PC-3 (cell line): ENCODE data around the gene ARID3C. TPM values are rescaled to one million over a fixed set of nuclear protein-coding genes. Genes with fewer than 3 reads are reported as not detected.

Experiments
- ATAC-seq: fragments of 200-7000 bp; cut with Tn5 transposase; 2 replicates; pipeline ENCODE4 v1.9.1; 2020; ENCODE audit warnings: mild to moderate bottlenecking, moderate library complexity
- BruUV-seq: library from RNA; stranded (reverse); fragments of 400-500 nt; replicated peaks from 2 replicates; lab custom pipeline; 2021; lab: Mats Ljungman, UMichigan
- CTCF ChIA-PET: fragments of 300-600 bp; sonication (Branson Sonifier 250); formaldehyde crosslinking; loops from one replicate; lab custom pipeline; 2022; ENCODE audit warnings: antibody characterized with exemption; lab: Charles Lee
- POLR2A ChIA-PET: fragments of 300-600 bp; sonication (Branson Sonifier 250); formaldehyde crosslinking; loops from one replicate; lab custom pipeline; 2022; ENCODE audit warnings: antibody characterized with exemption; ENCODE audit not compliant: unreplicated experiment; lab: Charles Lee
- DNase-seq: peaks from one replicate; pipeline ENCODE4 v3.0.0-alpha.2; 2015
- H2AFZ ChIP-seq: fragments of 300-600 bp; sonication (generic); 2 replicates; pipeline ENCODE4 v1.6.0; 2016; ENCODE audit warnings: antibody characterized with exemption, low read length
- H3F3A ChIP-seq: fragments of 300-600 bp; sonication (generic); one replicate; pipeline ENCODE4 v1.6.0; 2017; ENCODE audit warnings: antibody characterized with exemption, low read length, control low read depth, mild to moderate bottlenecking; ENCODE audit not compliant: unreplicated experiment
- H3K27ac ChIP-seq: fragments of 300-600 bp; sonication (generic); 2 replicates; pipeline ENCODE4 v1.5.1; 2016; ENCODE audit warnings: mild to moderate bottlenecking, low read length
- H3K27me3 ChIP-seq: fragments of 300-600 bp; sonication (generic); 2 replicates; pipeline ENCODE4 v1.6.1; 2016; ENCODE audit warnings: low read length, mixed read lengths
- H3K36me3 ChIP-seq: fragments of 300-600 bp; sonication (generic); 2 replicates; pipeline ENCODE4 v1.6.1; 2016; ENCODE audit warnings: low read depth, mixed run types, low read length, mixed read lengths
- H3K4me1 ChIP-seq: fragments of 300-600 bp; sonication (generic); 2 replicates; pipeline ENCODE4 v1.5.1; 2016; ENCODE audit warnings: low read length; ENCODE audit not compliant: insufficient read depth
- H3K4me2 ChIP-seq: fragments of 300-600 bp; sonication (generic); 2 replicates; pipeline ENCODE4 v1.6.0; 2016; ENCODE audit warnings: low read length
- H3K4me3 ChIP-seq: fragments of 300-600 bp; sonication (generic); 2 replicates; pipeline ENCODE4 v1.5.1; 2016; ENCODE audit warnings: mild to moderate bottlenecking, low read length, mixed read lengths
- H3K79me2 ChIP-seq: fragments of 300-600 bp; sonication (generic); 2 replicates; pipeline ENCODE4 v1.6.1; 2017; ENCODE audit warnings: low read length, mixed read lengths
- H3K9ac ChIP-seq: fragments of 300-600 bp; sonication (generic); 2 replicates; pipeline ENCODE4 v1.6.0; 2016; ENCODE audit warnings: mild to moderate bottlenecking, low read length
- H3K9me2 ChIP-seq: fragments of 300-600 bp; sonication (generic); replicated peaks from 2 replicates; pipeline ENCODE4 v1.6.1; 2016; ENCODE audit warnings: mixed run types, low read length, mixed read lengths
- H3K9me3 ChIP-seq: fragments of 300-600 bp; sonication (generic); 2 replicates; pipeline ENCODE4 v1.6.1; 2016; ENCODE audit warnings: low read length, mixed read lengths
- H4K20me1 ChIP-seq: fragments of 300-600 bp; sonication (generic); 2 replicates; pipeline ENCODE4 v1.6.1; 2016; ENCODE audit warnings: low read length, mixed read lengths
- CTCF ChIP-seq: fragments of 300-600 bp; sonication (generic); conservative IDR thresholded peaks from 2 replicates; pipeline ENCODE4 v1.5.1; 2017; ENCODE audit warnings: antibody characterized with exemption, low read depth, mild to moderate bottlenecking, low read length
- EZH2 ChIP-seq: fragments of 300-600 bp; sonication (generic); IDR thresholded peaks from one replicate; pipeline ENCODE4 v1.6.1; 2017; ENCODE audit warnings: antibody characterized with exemption, mild to moderate bottlenecking, low read length; ENCODE audit not compliant: unreplicated experiment
- EZH2phosphoT487 ChIP-seq: fragments of 300-600 bp; sonication (generic); IDR thresholded peaks from 2 replicates; pipeline ENCODE4 v1.6.1; 2018; ENCODE audit warnings: mild to moderate bottlenecking, antibody characterized with exemption, low read length, borderline replicate concordance
- intact Hi-C: fragments of 100-400 bp; cut with micrococcal nuclease; formaldehyde crosslinking; loops from 2 replicates; pipeline ENCODE4 v1.9.0; 2023
- total RNA-seq: library from RNA; depleted of rRNA; stranded (reverse); fragments of >200 nt; gene quantifications from 2 replicates; pipeline ENCODE4 v1.2.3, GENCODE V29; 2014

The ARID3C gene
- total RNA-seq, 1 experiment from 2014 or later: not detected

DNA sequence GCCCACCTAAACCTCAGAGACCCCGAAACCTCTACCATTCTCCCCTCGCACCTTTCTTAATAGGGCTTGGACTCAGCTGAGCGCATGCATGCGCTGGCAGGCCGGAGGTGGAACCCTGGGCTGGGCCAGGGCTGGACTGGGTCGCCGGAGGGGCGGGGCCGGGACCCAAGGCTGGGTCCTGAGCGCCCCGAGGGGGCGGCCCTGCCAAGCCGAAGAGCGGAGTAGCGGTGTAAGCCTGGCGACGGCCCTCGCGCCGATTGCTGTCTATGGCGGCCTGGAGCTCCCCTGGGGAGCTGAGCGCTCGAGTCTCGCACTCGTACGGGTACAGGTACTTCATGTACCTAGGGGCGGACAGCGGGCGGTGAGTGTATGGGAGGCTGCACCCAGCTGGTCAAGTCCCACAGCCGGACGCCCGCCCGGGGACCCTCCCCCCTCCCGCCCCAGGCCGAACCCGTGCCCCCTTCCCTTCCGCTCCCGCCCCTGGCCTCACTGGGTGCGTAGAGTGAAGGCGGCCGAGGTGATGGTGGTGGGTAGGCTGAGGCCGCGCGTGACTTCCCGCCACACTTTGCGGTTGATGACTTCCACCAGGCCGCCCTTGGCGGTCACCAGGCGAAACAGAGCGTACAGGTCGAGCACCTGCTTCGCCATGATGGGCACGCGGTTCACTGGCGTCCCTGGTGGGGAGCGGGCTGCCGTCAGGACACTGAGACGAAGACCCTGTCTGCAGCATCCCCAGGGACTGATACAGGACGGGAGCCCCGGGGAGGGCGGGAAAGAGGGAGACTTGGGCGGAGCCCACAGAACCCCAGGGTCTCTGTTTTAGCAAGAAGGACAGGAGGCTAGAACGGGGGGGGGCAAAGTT is 5.3 kb downstream of the ARID3C start:
- intact Hi-C loops: no loop called here
- BruUV-seq: no TSS peak
- peaks cover 7% of the 10 kb centered on the region for H3K27me3 ChIP-seq
- no peak overlapping the region for H3K4me2 ChIP-seq
- peaks cover 8% of the 10 kb centered on the region; the same call in 1 of the 2 replicates for H3K4me1 ChIP-seq
- peaks cover 6% of the 10 kb centered on the region for H3K79me2 ChIP-seq
- H3K9ac ChIP-seq: no peak overlapping the region
- no peak overlapping the region for H3K4me3 ChIP-seq
- H3K9me3 ChIP-seq: no peaks in the 10 kb centered on the region
- no peak for ATAC-seq
- ChIA-PET POLR2A (no interaction called here), CTCF (no interaction called here)
- TF ChIP-seq CTCF (no peak), EZH2 (no peak), EZH2phosphoT487 (no peak)
- no peaks in the 10 kb centered on the region for H3F3A ChIP-seq
- no peak overlapping the region for H2AFZ ChIP-seq
- no peaks in the 10 kb centered on the region for H3K36me3 ChIP-seq
- no peaks in the 10 kb centered on the region for H4K20me1 ChIP-seq
- no peaks in the 10 kb centered on the region for H3K9me2 ChIP-seq
- H3K27ac ChIP-seq: no peak overlapping the region
- DNase-seq: no peak

DNA sequence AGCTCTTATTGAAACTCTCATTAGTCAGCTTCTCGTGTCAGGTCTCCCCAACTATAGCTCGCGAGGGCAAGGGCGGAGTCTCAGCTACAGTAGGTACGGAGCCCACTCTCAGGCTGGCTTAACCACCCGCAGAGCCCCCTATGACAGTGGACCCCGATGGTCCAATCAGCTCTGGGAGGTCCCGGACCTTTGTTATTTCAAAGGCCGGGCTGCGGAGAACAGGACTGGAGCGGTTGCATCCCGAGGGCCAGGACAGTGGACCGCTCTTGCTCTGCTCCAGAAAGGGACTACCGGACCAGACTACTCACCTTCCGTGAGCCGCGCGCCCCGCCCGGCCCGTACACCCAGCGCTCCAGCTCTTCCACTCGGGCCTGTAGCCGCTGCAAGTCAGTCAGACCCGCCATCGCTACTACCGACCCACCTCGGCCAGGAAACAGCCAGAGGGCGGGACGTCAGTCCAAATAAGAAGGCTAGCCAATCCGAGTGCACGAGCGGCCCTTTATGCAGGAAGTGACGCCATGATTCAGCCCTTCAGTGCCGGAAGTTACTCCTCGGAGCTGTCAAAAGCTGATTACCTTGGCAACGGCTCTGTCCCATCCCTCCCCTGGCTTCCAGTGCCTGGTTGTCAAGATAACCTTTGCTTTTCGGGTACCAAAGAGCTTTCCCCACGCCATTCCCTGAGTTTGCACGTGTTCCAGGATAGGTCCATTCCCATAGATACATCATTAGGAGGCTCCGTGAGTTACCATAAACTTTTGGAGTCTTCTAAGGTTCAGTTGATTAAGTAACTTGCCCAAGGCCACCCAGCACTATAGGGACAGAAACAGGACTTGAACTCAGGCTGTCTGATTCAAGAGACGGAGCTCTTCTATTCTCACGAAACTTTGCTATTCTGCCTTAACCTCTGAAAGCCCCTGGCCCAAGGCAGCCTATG is 8.5 kb downstream of the ARID3C start, which contains the start of gene DCTN3:
Gene DCTN3 (minus strand): TSS at position 435 of the 934 bp plus-strand sequence. CDS start 31 bp downstream, at position 404.
- Histone ChIP-seq H3K4me1 (peaks cover 8% of the 10 kb centered on the region; the same call in 1 of the 2 replicates), H3K4me2 (peak within 1 kb of the TSS; percentile 99), H3K27ac (no peak within 1 kb of the TSS), H3K9ac (peak within 1 kb of the TSS; percentile 85), H3K9me2 (no peaks in the 10 kb centered on the region), H4K20me1 (no peaks in the 10 kb centered on the region), H3K79me2 (peaks cover 6% of the 10 kb centered on the region), H3K27me3 (no peaks in the 10 kb centered on the region), H3K4me3 (peak within 1 kb of the TSS; percentile 90), H3K9me3 (no peaks in the 10 kb centered on the region), H3F3A (no peaks in the 10 kb centered on the region), H2AFZ (peak within 1 kb of the TSS; percentile 83), H3K36me3 (no peaks in the 10 kb centered on the region)
- BruUV-seq: TSS peak; percentile 71
- intact Hi-C loops: loop anchor here (1.0 kb wide), 1 partner anchor 8 kb away; the partner anchor contains the start of gene RPP25L
- ChIA-PET CTCF (interaction anchor here (1.1 kb wide), 1 partner anchor 16 kb away, joined by 3 read pairs; no protein-coding TSS in a partner anchor), POLR2A (interaction anchor here (0.6 kb wide), 1 partner anchor 51 kb away, joined by 3 read pairs; no protein-coding TSS in a partner anchor)
- no peak for TF ChIP-seq CTCF
- TF ChIP-seq EZH2: no peak
- no peak for TF ChIP-seq EZH2phosphoT487
- ATAC-seq: peak; percentile 99
- DNase-seq: peak; percentile 89
